ENCODE measurements around the gene PTTG1IP. TPM values are rescaled to one million over a fixed set of nuclear protein-coding genes. Genes with fewer than 3 reads are reported as not detected.

Gene PTTG1IP
- total and polyA plus RNA-seq, 2 of the 13 experiments (the other 11 are each of a cell fraction or from before 2014, with no cell fraction given) = 161 to 700 TPM

DNA sequence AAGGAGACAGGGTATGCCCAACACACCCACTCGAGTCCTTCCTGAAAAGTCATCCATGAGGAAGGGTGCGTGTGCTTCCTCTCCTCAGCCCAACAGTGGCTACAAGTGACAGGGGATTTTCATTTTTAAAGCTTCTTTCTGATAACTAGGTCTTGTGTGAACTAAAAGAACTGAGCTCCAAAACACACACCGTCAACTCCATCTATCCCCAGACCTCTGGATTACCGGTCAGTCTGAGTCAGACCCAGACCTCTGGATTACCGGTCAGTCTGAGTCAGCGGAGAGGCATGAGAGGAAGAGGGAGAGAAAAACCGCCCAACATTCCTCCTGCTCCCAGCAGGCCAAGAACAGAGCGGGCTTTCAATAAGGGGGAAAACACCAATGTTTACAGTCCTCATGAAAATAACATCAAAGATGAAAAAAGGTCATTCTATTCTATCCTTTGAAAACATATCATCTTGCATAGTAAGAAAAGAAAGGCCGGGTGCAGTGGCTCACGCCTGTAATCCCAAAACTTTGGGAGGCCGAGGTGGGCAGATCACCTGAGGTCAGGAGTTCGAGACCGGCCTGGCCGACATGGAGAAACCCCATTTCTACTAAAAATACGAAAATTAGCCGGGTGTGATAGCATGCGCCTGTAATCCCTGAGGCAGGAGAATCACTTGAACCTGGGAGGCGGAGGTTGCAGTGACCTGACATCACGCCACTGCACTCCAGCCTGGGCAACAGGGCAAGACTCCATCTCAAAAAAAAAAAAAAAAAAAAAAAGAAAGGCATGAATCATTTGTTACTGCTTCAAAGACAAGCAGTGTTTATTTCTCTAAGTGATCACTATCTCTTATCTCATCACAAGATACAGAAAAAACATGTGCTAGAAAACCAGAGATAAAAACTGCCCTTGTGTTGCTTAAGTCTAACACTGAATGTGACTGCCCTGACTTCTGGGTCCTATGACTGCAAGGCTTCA, 3.4 kb downstream of the PTTG1IP start (continued):
- TF ChIP-seq, protein P1, sequence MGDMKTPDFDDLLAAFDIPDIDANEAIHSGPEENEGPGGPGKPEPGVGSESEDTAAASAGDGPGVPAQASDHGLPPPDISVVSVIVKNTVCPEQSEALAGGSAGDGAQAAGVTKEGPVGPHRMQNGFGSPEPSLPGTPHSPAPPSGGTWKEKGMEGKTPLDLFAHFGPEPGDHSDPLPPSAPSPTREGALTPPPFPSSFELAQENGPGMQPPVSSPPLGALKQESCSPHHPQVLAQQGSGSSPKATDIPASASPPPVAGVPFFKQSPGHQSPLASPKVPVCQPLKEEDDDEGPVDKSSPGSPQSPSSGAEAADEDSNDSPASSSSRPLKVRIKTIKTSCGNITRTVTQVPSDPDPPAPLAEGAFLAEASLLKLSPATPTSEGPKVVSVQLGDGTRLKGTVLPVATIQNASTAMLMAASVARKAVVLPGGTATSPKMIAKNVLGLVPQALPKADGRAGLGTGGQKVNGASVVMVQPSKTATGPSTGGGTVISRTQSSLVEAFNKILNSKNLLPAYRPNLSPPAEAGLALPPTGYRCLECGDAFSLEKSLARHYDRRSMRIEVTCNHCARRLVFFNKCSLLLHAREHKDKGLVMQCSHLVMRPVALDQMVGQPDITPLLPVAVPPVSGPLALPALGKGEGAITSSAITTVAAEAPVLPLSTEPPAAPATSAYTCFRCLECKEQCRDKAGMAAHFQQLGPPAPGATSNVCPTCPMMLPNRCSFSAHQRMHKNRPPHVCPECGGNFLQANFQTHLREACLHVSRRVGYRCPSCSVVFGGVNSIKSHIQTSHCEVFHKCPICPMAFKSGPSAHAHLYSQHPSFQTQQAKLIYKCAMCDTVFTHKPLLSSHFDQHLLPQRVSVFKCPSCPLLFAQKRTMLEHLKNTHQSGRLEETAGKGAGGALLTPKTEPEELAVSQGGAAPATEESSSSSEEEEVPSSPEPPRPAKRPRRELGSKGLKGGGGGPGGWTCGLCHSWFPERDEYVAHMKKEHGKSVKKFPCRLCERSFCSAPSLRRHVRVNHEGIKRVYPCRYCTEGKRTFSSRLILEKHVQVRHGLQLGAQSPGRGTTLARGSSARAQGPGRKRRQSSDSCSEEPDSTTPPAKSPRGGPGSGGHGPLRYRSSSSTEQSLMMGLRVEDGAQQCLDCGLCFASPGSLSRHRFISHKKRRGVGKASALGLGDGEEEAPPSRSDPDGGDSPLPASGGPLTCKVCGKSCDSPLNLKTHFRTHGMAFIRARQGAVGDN (CRISPR knock-in tag; IDR thresholded peaks at IDR 0.05) = 0 out of 2 replicates have a peak, but pooled peaks have one; percentile 24
- TF ChIP-seq TARDBP (CRISPR knock-in tag; IDR thresholded peaks at IDR 0.05) = peak; percentile 47; the same call in 1 of the 2 replicates
- TF ChIP-seq POLR2G (IDR thresholded peaks at IDR 0.05; ENCODE audit: low read depth, low read length) = peak; percentile 66
- TF ChIP-seq ZFP36 (IDR thresholded peaks at IDR 0.05; ENCODE audit: borderline replicate concordance, low read depth, low read length, partially characterized antibody) = no peak
- TF ChIP-seq, protein P2, sequence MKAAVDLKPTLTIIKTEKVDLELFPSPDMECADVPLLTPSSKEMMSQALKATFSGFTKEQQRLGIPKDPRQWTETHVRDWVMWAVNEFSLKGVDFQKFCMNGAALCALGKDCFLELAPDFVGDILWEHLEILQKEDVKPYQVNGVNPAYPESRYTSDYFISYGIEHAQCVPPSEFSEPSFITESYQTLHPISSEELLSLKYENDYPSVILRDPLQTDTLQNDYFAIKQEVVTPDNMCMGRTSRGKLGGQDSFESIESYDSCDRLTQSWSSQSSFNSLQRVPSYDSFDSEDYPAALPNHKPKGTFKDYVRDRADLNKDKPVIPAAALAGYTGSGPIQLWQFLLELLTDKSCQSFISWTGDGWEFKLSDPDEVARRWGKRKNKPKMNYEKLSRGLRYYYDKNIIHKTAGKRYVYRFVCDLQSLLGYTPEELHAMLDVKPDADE (CRISPR knock-in tag; IDR thresholded peaks at IDR 0.05) = no peak
- no peak for TF ChIP-seq ATF7 (IDR thresholded peaks at IDR 0.05)
- TF ChIP-seq ATF7 (CRISPR knock-in tag; IDR thresholded peaks at IDR 0.05) = peak; percentile 47; the same call in 1 of the 2 replicates
- TF ChIP-seq FOXA3 (CRISPR knock-in tag; IDR thresholded peaks at IDR 0.05) = peak; percentile 70
- peak; percentile 53; the same call in 1 of the 3 replicates for TF ChIP-seq MXI1 (IDR thresholded peaks at IDR 0.05; ENCODE audit: borderline replicate concordance, low read depth, low read length)
- TF ChIP-seq, protein P3, sequence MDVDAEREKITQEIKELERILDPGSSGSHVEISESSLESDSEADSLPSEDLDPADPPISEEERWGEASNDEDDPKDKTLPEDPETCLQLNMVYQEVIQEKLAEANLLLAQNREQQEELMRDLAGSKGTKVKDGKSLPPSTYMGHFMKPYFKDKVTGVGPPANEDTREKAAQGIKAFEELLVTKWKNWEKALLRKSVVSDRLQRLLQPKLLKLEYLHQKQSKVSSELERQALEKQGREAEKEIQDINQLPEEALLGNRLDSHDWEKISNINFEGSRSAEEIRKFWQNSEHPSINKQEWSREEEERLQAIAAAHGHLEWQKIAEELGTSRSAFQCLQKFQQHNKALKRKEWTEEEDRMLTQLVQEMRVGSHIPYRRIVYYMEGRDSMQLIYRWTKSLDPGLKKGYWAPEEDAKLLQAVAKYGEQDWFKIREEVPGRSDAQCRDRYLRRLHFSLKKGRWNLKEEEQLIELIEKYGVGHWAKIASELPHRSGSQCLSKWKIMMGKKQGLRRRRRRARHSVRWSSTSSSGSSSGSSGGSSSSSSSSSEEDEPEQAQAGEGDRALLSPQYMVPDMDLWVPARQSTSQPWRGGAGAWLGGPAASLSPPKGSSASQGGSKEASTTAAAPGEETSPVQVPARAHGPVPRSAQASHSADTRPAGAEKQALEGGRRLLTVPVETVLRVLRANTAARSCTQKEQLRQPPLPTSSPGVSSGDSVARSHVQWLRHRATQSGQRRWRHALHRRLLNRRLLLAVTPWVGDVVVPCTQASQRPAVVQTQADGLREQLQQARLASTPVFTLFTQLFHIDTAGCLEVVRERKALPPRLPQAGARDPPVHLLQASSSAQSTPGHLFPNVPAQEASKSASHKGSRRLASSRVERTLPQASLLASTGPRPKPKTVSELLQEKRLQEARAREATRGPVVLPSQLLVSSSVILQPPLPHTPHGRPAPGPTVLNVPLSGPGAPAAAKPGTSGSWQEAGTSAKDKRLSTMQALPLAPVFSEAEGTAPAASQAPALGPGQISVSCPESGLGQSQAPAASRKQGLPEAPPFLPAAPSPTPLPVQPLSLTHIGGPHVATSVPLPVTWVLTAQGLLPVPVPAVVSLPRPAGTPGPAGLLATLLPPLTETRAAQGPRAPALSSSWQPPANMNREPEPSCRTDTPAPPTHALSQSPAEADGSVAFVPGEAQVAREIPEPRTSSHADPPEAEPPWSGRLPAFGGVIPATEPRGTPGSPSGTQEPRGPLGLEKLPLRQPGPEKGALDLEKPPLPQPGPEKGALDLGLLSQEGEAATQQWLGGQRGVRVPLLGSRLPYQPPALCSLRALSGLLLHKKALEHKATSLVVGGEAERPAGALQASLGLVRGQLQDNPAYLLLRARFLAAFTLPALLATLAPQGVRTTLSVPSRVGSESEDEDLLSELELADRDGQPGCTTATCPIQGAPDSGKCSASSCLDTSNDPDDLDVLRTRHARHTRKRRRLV (CRISPR knock-in tag; IDR thresholded peaks at IDR 0.05) = no peak
- TF ChIP-seq ZNF543 (CRISPR knock-in tag; IDR thresholded peaks at IDR 0.05) = peak; percentile 36; the same call in 1 of the 2 replicates
- TF ChIP-seq FOXO1 (CRISPR knock-in tag; IDR thresholded peaks at IDR 0.05) = peak; percentile 61; the same call in 1 of the 2 replicates
- TF ChIP-seq, protein P4, sequence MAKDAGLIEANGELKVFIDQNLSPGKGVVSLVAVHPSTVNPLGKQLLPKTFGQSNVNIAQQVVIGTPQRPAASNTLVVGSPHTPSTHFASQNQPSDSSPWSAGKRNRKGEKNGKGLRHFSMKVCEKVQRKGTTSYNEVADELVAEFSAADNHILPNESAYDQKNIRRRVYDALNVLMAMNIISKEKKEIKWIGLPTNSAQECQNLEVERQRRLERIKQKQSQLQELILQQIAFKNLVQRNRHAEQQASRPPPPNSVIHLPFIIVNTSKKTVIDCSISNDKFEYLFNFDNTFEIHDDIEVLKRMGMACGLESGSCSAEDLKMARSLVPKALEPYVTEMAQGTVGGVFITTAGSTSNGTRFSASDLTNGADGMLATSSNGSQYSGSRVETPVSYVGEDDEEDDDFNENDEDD (CRISPR knock-in tag; IDR thresholded peaks at IDR 0.05; ENCODE audit: borderline replicate concordance) = peak; percentile 37; the same call in 1 of the 2 replicates
- peak; percentile 36; the same call in 1 of the 2 replicates for TF ChIP-seq ZNF331 (CRISPR knock-in tag; IDR thresholded peaks at IDR 0.05)
- TF ChIP-seq SOX13 (IDR thresholded peaks at IDR 0.05) = no peak
- TF ChIP-seq SOX13 (CRISPR knock-in tag; conservative IDR thresholded peaks at IDR 0.05 in 1 of 2, IDR thresholded peaks at IDR 0.05 in 1 of 2) = peak in 1 of 2 experiments; percentile 75; a peak in 2 of 4 replicates

Measured in HepG2 (cell line).